Hindlimb muscle (tissue), 1 donor: ENCODE results near the gene SLC26A9. TPM values are rescaled to one million over a fixed set of nuclear protein-coding genes. Genes with fewer than 3 reads are reported as not detected.
"Not testable (repeated sequence)": the region's sequence is repeated elsewhere in the genome, so short reads cannot be mapped to it uniquely, and the experiment has no call there.

Experiments
- DNase-seq: peaks from one replicate; pipeline ENCODE4 v3.0.0-alpha.2; 2013
- polyA plus RNA-seq: library from polyadenylated mRNA; unstranded; fragments of 120-200 nt; gene quantifications from one replicate; pipeline ENCODE4 v1.2.1, GENCODE V29; 2013; ENCODE audit not compliant: insufficient read length

SLC26A9 gene
- polyA plus RNA-seq, 1 donor, result 0.05 TPM

- no peak for DNase-seq
Observed at GRCh38 chr1:205923651-205924459, 19.4 kb downstream of the SLC26A9 start.

- DNase-seq, result no peak
Observed at GRCh38 chr1:205922806-205923205, 20.4 kb downstream of the SLC26A9 start.

GRCh38 chr1:205922314-205922713, 20.9 kb downstream of the SLC26A9 start:
- DNase-seq, result no peak

GRCh38 chr1:205921570-205921909, 21.7 kb downstream of the SLC26A9 start:
- DNase-seq, result no peak

GRCh38 chr1:205920861-205921569, 22.2 kb downstream of the SLC26A9 start:
- DNase-seq, result no peak

- peak; percentile 38 for DNase-seq
Observed at GRCh38 chr1:205920159-205920558, 23.1 kb downstream of the SLC26A9 start.

- peak; percentile 67 for DNase-seq
Observed at GRCh38 chr1:205918955-205919746, 24.1 kb downstream of the SLC26A9 start.

- no peak for DNase-seq
Observed at GRCh38 chr1:205917466-205918238, 25.6 kb downstream of the SLC26A9 start.

- no peak for DNase-seq
Observed at GRCh38 chr1:205916541-205916940, 26.7 kb downstream of the SLC26A9 start.

- DNase-seq, result no peak
Observed at GRCh38 chr1:205915354-205915990, 27.8 kb downstream of the SLC26A9 start.

GRCh38 chr1:205914730-205915129, 28.5 kb downstream of the SLC26A9 start:
- peak; percentile 10 for DNase-seq

- no peak for DNase-seq
Observed at GRCh38 chr1:205914155-205914507, 29.1 kb downstream of the SLC26A9 start.

GRCh38 chr1:205913451-205914154, 29.7 kb downstream of the SLC26A9 start:
- DNase-seq, result peak; percentile 17

GRCh38 chr1:205907794-205908193, 35.5 kb downstream of the SLC26A9 start:
- no peak for DNase-seq

- not testable (repeated sequence) for DNase-seq
Observed at GRCh38 chr1:205905095-205905494, 38.2 kb downstream of the SLC26A9 start.

GRCh38 chr1:205896351-205896750, 46.9 kb downstream of the SLC26A9 start:
- no peak for DNase-seq

GRCh38 chr1:205894119-205894518, 49.1 kb downstream of the SLC26A9 start:
- DNase-seq, result not testable (repeated sequence)

- not testable (repeated sequence) for DNase-seq
Observed at GRCh38 chr1:205892175-205892574, 51.1 kb downstream of the SLC26A9 start.

- not testable (repeated sequence) for DNase-seq
Observed at GRCh38 chr1:205891481-205891880, 51.8 kb downstream of the SLC26A9 start.

- not testable (repeated sequence) for DNase-seq
Observed at GRCh38 chr1:205890631-205891030, 52.6 kb downstream of the SLC26A9 start.

GRCh38 chr1:205889706-205890105, 53.5 kb downstream of the SLC26A9 start:
- DNase-seq, result not testable (repeated sequence)
